Natural killer cell (primary cell): ENCODE measurements around the gene GORASP1. TPM values are rescaled to one million over a fixed set of nuclear protein-coding genes. Genes with fewer than 3 reads are reported as not detected.

ENCODE experiments used
- ATAC-seq, 3 donors: fragments of 150-1000 bp in 2 of 3; fragments of 200-7000 bp in 1 of 3; cut with Tn5 transposase; 1 replicate in 1 of 3; 2 replicates in 2 of 3; pipeline ENCODE4 v1.10.0; 2021; ENCODE audit warnings: mild to moderate bottlenecking in 2 of 3, moderate library complexity in 2 of 3
- DNase-seq, 2 donors: peaks; one replicate each; pipeline versions ENCODE4 v3.0.0 to v3.0.0-alpha.2; 2013 to 2021; ENCODE audit warnings: mixed read lengths in 1 of 2
- H3K27ac ChIP-seq: one replicate; pipeline ENCODE4 v1.5.1; 2013; ENCODE audit warnings: mild to moderate bottlenecking, low read length
- H3K27me3 ChIP-seq: one replicate; pipeline ENCODE4 v1.6.1; 2013; ENCODE audit warnings: low read length; ENCODE audit not compliant: control insufficient read depth, insufficient read depth
- H3K36me3 ChIP-seq: one replicate; pipeline ENCODE4 v1.6.1; 2013; ENCODE audit warnings: low read length; ENCODE audit not compliant: control insufficient read depth, insufficient read depth
- H3K4me1 ChIP-seq: one replicate; pipeline ENCODE4 v1.6.1; 2013; ENCODE audit warnings: low read length; ENCODE audit not compliant: control insufficient read depth, insufficient read depth
- H3K4me3 ChIP-seq: one replicate; pipeline ENCODE4 v1.5.1; 2013; ENCODE audit warnings: low read length
- H3K9me3 ChIP-seq: one replicate; pipeline ENCODE4 v1.6.1; 2013; ENCODE audit warnings: low read length; ENCODE audit not compliant: control insufficient read depth, insufficient read depth
- H3K27ac Mint-ChIP-seq, 2 donors: one replicate each; pipeline ENCODE4 v1.8.0; 2022; ENCODE audit warnings: mild to moderate bottlenecking in 2 of 2, mixed read lengths in 2 of 2, moderate library complexity in 1 of 2
- H3K27me3 Mint-ChIP-seq, 2 donors: one replicate each; pipeline ENCODE4 v1.8.0; 2022; ENCODE audit warnings: low read depth in 2 of 2, mixed read lengths in 2 of 2
- H3K36me3 Mint-ChIP-seq: one replicate; pipeline ENCODE4 v1.8.0; 2022; ENCODE audit warnings: mixed read lengths
- H3K4me1 Mint-ChIP-seq, 2 donors: one replicate each; pipeline ENCODE4 v1.8.0; 2022; ENCODE audit warnings: mixed read lengths in 2 of 2
- H3K4me3 Mint-ChIP-seq: one replicate; pipeline ENCODE4 v1.8.0; 2022; ENCODE audit warnings: mild to moderate bottlenecking, moderate library complexity, mixed read lengths
- H3K9me3 Mint-ChIP-seq, 2 donors: one replicate each; pipeline ENCODE4 v1.8.0; 2022; ENCODE audit warnings: mixed read lengths in 2 of 2
- WGBS: methylation state at CpG from one replicate; pipeline ENCODE4 v1.1.7; 2013; ENCODE audit warnings: missing lambda C conversion rate; ENCODE audit not compliant: insufficient coverage; 5-methylcytosine and 5-hydroxymethylcytosine counted together
- intact Hi-C: fragments of 100-400 bp; cut with micrococcal nuclease; formaldehyde crosslinking; loops from one replicate; pipeline ENCODE4 v1.14.2; 2022
- total RNA-seq, 4 donors: library from RNA; stranded (reverse); fragments of 120-200 nt in 1 of 4; gene quantifications; one replicate each; pipeline versions ENCODE4 v1.2.3 to v1.2.4, GENCODE V29; 2013 to 2022
- TF ChIP-seq, protein P1 (sequence below): fragments of 200-600 bp; IDR thresholded peaks from one replicate; pipeline ENCODE4 v1.8.0; 2022; ENCODE audit warnings: antibody characterized with exemption

Gene GORASP1
- total RNA-seq, 3 donors from 2014 or later (not counting 1 experiment from before 2014, with no cell fraction given) = 20.2 to 21.3 (median 20.8) TPM

DNA sequence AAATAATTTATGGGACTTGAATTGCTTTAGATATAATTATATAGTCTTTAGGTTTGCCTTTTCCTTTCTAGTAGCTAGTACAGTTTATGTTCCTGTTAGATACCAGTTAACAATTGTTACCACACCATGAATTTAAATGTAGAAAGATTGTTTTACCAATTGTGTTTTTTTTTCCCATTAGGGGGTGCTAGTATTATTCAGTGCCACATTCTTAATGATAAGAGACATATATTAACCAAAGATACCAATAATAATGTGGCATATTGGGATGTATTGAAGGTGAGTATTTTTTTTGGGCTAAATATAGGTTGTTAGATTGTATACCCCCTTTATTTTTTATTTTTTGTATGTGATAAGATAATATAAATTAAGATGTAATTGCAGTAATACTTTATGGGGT lies 27.9 kb downstream of the GORASP1 start:
- TF ChIP-seq, protein P1, sequence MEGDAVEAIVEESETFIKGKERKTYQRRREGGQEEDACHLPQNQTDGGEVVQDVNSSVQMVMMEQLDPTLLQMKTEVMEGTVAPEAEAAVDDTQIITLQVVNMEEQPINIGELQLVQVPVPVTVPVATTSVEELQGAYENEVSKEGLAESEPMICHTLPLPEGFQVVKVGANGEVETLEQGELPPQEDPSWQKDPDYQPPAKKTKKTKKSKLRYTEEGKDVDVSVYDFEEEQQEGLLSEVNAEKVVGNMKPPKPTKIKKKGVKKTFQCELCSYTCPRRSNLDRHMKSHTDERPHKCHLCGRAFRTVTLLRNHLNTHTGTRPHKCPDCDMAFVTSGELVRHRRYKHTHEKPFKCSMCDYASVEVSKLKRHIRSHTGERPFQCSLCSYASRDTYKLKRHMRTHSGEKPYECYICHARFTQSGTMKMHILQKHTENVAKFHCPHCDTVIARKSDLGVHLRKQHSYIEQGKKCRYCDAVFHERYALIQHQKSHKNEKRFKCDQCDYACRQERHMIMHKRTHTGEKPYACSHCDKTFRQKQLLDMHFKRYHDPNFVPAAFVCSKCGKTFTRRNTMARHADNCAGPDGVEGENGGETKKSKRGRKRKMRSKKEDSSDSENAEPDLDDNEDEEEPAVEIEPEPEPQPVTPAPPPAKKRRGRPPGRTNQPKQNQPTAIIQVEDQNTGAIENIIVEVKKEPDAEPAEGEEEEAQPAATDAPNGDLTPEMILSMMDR = no peak
- H3K4me3 Mint-ChIP-seq = no peak overlapping the region
- H3K27me3 Mint-ChIP-seq = no peaks in the 10 kb centered on the region
- no peaks in the 10 kb centered on the region for H3K4me1 Mint-ChIP-seq
- H3K4me3 ChIP-seq = no peak overlapping the region
- peaks cover 62% of the 10 kb centered on the region for H3K36me3 ChIP-seq
- no peaks in the 10 kb centered on the region for H3K4me1 ChIP-seq
- DNase-seq (no peak), ATAC-seq (no peak)
- peaks cover 23% of the 10 kb centered on the region for H3K36me3 Mint-ChIP-seq
- no peaks in the 10 kb centered on the region for H3K27me3 ChIP-seq
- no peaks in the 10 kb centered on the region for H3K9me3 ChIP-seq
- no peak overlapping the region for H3K27ac Mint-ChIP-seq
- intact Hi-C loops = no loop called here
- H3K9me3 Mint-ChIP-seq = no peaks in the 10 kb centered on the region
- no peak overlapping the region for H3K27ac ChIP-seq

DNA sequence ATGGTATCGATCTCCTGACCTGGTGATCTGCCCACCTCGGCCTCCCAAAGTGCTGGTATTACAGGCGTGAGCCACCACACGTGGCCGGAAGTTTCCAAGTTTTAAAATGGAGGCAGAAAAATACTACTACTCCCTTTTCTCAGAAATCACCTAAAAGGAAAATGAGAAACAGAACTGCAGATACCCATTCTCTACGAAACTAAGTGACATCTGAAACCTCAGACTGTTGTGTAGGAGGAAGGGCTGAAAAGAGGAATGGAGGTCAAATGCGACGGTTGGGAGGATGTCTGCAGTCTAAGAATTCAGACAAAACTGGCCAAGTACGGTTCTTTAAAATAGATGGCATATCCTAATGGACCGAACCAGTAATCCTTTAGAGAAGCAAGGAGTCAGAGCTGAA lies 31.5 kb downstream of the GORASP1 start:
- Mint-ChIP-seq H3K4me1 (no peaks in the 10 kb centered on the region), H3K27ac (no peak overlapping the region), H3K9me3 (no peaks in the 10 kb centered on the region), H3K27me3 (no peaks in the 10 kb centered on the region), H3K36me3 (peaks cover 28% of the 10 kb centered on the region), H3K4me3 (no peak overlapping the region)
- intact Hi-C loops = no loop called here
- ATAC-seq (no peak), DNase-seq (no peak)
- no peaks in the 10 kb centered on the region for H3K9me3 ChIP-seq
- H3K27me3 ChIP-seq = no peaks in the 10 kb centered on the region
- TF ChIP-seq, protein P1 = no peak
- WGBS = 95% methylated on average over 10 of the region's 10 CpGs
- peaks cover 81% of the 10 kb centered on the region for H3K36me3 ChIP-seq
- H3K4me3 ChIP-seq = no peak overlapping the region
- no peak overlapping the region for H3K27ac ChIP-seq
- H3K4me1 ChIP-seq = no peaks in the 10 kb centered on the region

DNA sequence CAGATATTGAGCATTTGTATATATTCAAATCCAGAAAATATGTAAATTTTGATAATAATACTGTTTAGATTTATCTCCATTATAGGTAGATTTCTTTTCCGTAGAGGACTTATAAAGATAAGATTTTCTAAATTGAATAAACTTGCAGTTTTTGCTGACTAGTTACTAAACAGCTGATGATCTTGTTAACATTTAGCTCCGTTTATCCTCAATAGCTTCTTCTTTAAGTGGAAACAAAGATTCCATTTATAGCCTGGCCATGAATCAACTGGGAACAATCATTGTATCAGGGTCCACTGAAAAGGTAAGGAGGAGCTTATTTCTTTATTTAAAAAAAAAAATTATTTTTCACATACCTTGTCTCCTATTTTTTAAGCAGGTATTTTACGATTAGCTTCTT lies 38.9 kb downstream of the GORASP1 start:
- Histone ChIP-seq H3K36me3 (peaks cover 71% of the 10 kb centered on the region), H3K4me3 (no peak overlapping the region), H3K4me1 (no peaks in the 10 kb centered on the region), H3K27ac (no peak overlapping the region), H3K9me3 (no peaks in the 10 kb centered on the region), H3K27me3 (no peaks in the 10 kb centered on the region)
- 100% methylated on average over 1 of the region's 3 CpGs for WGBS
- Mint-ChIP-seq H3K27me3 (no peaks in the 10 kb centered on the region), H3K4me3 (no peak overlapping the region), H3K4me1 (peaks cover 8 to 14% of the 10 kb centered on the region in 2 donors), H3K36me3 (peaks cover 38% of the 10 kb centered on the region), H3K27ac (no peak overlapping the region), H3K9me3 (no peaks in the 10 kb centered on the region)
- DNase-seq (no peak), ATAC-seq (no peak)
- TF ChIP-seq, protein P1 = no peak
- intact Hi-C loops = no loop called here

DNA sequence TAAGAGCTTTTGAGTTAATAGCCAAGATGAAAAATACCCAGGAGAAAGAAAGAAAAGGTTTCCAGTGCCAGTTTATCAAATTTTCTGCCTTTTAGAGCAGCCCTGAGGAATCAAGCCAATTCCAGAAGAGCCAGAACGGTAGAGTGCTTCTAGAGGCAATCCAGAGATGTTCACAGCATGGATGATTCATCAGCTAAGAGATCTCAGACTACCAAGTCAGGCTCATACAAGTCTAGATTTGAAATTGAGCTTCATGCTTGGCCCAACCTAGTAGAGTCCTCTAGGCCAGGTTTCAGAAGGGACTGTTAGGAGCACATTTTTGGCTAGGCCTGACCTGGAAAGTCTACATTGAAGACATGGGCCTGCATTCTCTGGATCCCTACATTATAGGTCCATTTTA lies 40.1 kb downstream of the GORASP1 start:
- DNase-seq = no peak
- WGBS = 79% methylated on average over 1 of the region's 1 CpG

More for the DNA sequence above, 40.1 kb downstream of the GORASP1 start:
- H3K4me1 Mint-ChIP-seq = peaks cover 12 to 17% of the 10 kb centered on the region in 2 donors
- no peaks in the 10 kb centered on the region for H3K27me3 Mint-ChIP-seq
- TF ChIP-seq, protein P1 = no peak
- H3K27ac Mint-ChIP-seq = no peak overlapping the region
- Histone ChIP-seq H3K4me1 (no peaks in the 10 kb centered on the region), H3K27ac (no peak overlapping the region), H3K36me3 (peaks cover 58% of the 10 kb centered on the region), H3K9me3 (no peaks in the 10 kb centered on the region), H3K4me3 (no peak overlapping the region), H3K27me3 (no peaks in the 10 kb centered on the region)
- H3K9me3 Mint-ChIP-seq = no peaks in the 10 kb centered on the region
- no peak for ATAC-seq
- intact Hi-C loops = no loop called here
- H3K4me3 Mint-ChIP-seq = no peak overlapping the region
- H3K36me3 Mint-ChIP-seq = peaks cover 28% of the 10 kb centered on the region
